ENCODE data around the gene PEAK1.
"Not testable (repeated sequence)": the region's sequence is repeated elsewhere in the genome, so short reads cannot be mapped to it uniquely, and the experiment has no call there.

The PEAK1 gene

GRCh38 chr15:77276096-77276495, 143.8 kb downstream of the PEAK1 start:
- no peaks in the 10 kb centered on the region for H3K79me1 ChIP-seq (ENCODE audit: low read depth, low read length)
- no peak overlapping the region for H3K4ac ChIP-seq (ENCODE audit: low read length)
- H3K14ac ChIP-seq (ENCODE audit: low read length) = no peak overlapping the region
- H3K4me3 ChIP-seq (ENCODE audit: low read length in 2 of 2) = no peak overlapping the region
- H4K91ac ChIP-seq (ENCODE audit: low read depth, low read length, poor library complexity) = no peak overlapping the region
- no peak overlapping the region for H3K18ac ChIP-seq (ENCODE audit: low read length)
- no peak overlapping the region for H3K27ac ChIP-seq (replicated peaks; ENCODE audit: low read length)
- no peak overlapping the region for H3K9ac ChIP-seq (ENCODE audit: low read depth, low read length, poor library complexity)
- WGBS, 2 donors (ENCODE audit: extremely low coverage in 2 of 2, insufficient read length in 2 of 2, insufficient replicate concordance in 1 of 2) = no CpG with 5 or more reads among the region's 3 CpGs
- no peak overlapping the region for H4K8ac ChIP-seq (ENCODE audit: low read depth, low read length)
- no peak overlapping the region for H2BK5ac ChIP-seq (ENCODE audit: low read length)
- H3K4me1 ChIP-seq (ENCODE audit: control insufficient read depth in 2 of 2, insufficient read depth in 1 of 2, low read depth in 1 of 2, low read length in 2 of 2) = no peaks in the 10 kb centered on the region
- peaks cover 0 to 7% of the 10 kb centered on the region in 2 donors for H3K36me3 ChIP-seq (replicated peaks in 1 of 2; ENCODE audit: control insufficient read depth in 2 of 2, insufficient read depth in 2 of 2, low read length in 2 of 2)
- no peaks in the 10 kb centered on the region for H3K27me3 ChIP-seq (ENCODE audit: control insufficient read depth in 3 of 3, insufficient read depth in 3 of 3, low read depth in 1 of 3, low read length in 3 of 3)
- H3K4me2 ChIP-seq (ENCODE audit: insufficient read depth, low read length, poor library complexity, severe bottlenecking) = no peak overlapping the region
- H3K9me3 ChIP-seq (replicated peaks in 1 of 2; ENCODE audit: control insufficient read depth in 2 of 2, insufficient read depth in 1 of 2, low read depth in 1 of 2, low read length in 2 of 2) = peaks cover 0 to 13% of the 10 kb centered on the region in 2 donors
- no peak overlapping the region for H2BK15ac ChIP-seq (ENCODE audit: low read length)
- H3K23ac ChIP-seq (ENCODE audit: low read depth, low read length, poor library complexity) = no peak overlapping the region
- no peak overlapping the region for H2BK12ac ChIP-seq (ENCODE audit: low read length)
- no peak overlapping the region for H2BK120ac ChIP-seq (ENCODE audit: low read depth, low read length)
- no peak overlapping the region for H2AK5ac ChIP-seq (ENCODE audit: low read depth, low read length)
- DNase-seq (ENCODE audit: low spot score) = no peak
- H2AFZ ChIP-seq (ENCODE audit: low read length) = no peak overlapping the region

GRCh38 chr15:77273136-77273535, 146.8 kb downstream of the PEAK1 start:
- not testable (repeated sequence) for H3K23ac ChIP-seq (ENCODE audit: low read depth, low read length, poor library complexity); H2BK120ac ChIP-seq (ENCODE audit: low read depth, low read length); DNase-seq (ENCODE audit: low spot score); H3K27me3 ChIP-seq (ENCODE audit: control insufficient read depth in 3 of 3, insufficient read depth in 3 of 3, low read depth in 1 of 3, low read length in 3 of 3); H3K79me1 ChIP-seq (ENCODE audit: low read depth, low read length); H2BK15ac ChIP-seq (ENCODE audit: low read length); H3K18ac ChIP-seq (ENCODE audit: low read length); H3K4me1 ChIP-seq (ENCODE audit: control insufficient read depth in 2 of 2, insufficient read depth in 1 of 2, low read depth in 1 of 2, low read length in 2 of 2); H3K4ac ChIP-seq (ENCODE audit: low read length); H4K91ac ChIP-seq (ENCODE audit: low read depth, low read length, poor library complexity); H2AFZ ChIP-seq (ENCODE audit: low read length); H3K4me2 ChIP-seq (ENCODE audit: insufficient read depth, low read length, poor library complexity, severe bottlenecking); H3K36me3 ChIP-seq (replicated peaks in 1 of 2; ENCODE audit: control insufficient read depth in 2 of 2, insufficient read depth in 2 of 2, low read length in 2 of 2); H3K27ac ChIP-seq (replicated peaks; ENCODE audit: low read length); H3K4me3 ChIP-seq (ENCODE audit: low read length in 2 of 2); H3K14ac ChIP-seq (ENCODE audit: low read length); H3K9ac ChIP-seq (ENCODE audit: low read depth, low read length, poor library complexity); H2BK12ac ChIP-seq (ENCODE audit: low read length); H2AK5ac ChIP-seq (ENCODE audit: low read depth, low read length); H4K8ac ChIP-seq (ENCODE audit: low read depth, low read length); H2BK5ac ChIP-seq (ENCODE audit: low read length)
- H3K9me3 ChIP-seq (replicated peaks in 1 of 2; ENCODE audit: control insufficient read depth in 2 of 2, insufficient read depth in 1 of 2, low read depth in 1 of 2, low read length in 2 of 2) = peaks cover 0 to 13% of the 10 kb centered on the region in 2 donors

GRCh38 chr15:77266708-77267386, 153.1 kb downstream of the PEAK1 start:
- no peak for DNase-seq (ENCODE audit: low spot score)
- Histone ChIP-seq H3K4me2 (ENCODE audit: insufficient read depth, low read length, poor library complexity, severe bottlenecking) (no peak overlapping the region), H3K9me3 (replicated peaks in 1 of 2; ENCODE audit: control insufficient read depth in 2 of 2, insufficient read depth in 1 of 2, low read depth in 1 of 2, low read length in 2 of 2) (peaks cover 0 to 3% of the 10 kb centered on the region in 2 donors), H3K23ac (ENCODE audit: low read depth, low read length, poor library complexity) (no peak overlapping the region), H3K4me3 (ENCODE audit: low read length in 2 of 2) (no peak overlapping the region), H2BK120ac (ENCODE audit: low read depth, low read length) (no peak overlapping the region), H4K91ac (ENCODE audit: low read depth, low read length, poor library complexity) (no peak overlapping the region), H4K8ac (ENCODE audit: low read depth, low read length) (no peak overlapping the region), H3K18ac (ENCODE audit: low read length) (no peak overlapping the region), H3K4me1 (ENCODE audit: control insufficient read depth in 2 of 2, insufficient read depth in 1 of 2, low read depth in 1 of 2, low read length in 2 of 2) (peaks cover 0 to 2% of the 10 kb centered on the region in 2 donors), H2AFZ (ENCODE audit: low read length) (no peak overlapping the region), H3K36me3 (replicated peaks in 1 of 2; ENCODE audit: control insufficient read depth in 2 of 2, insufficient read depth in 2 of 2, low read length in 2 of 2) (peaks cover 0 to 5% of the 10 kb centered on the region in 2 donors), H2AK5ac (ENCODE audit: low read depth, low read length) (no peak overlapping the region), H3K27me3 (ENCODE audit: control insufficient read depth in 3 of 3, insufficient read depth in 3 of 3, low read depth in 1 of 3, low read length in 3 of 3) (no peaks in the 10 kb centered on the region), H3K9ac (ENCODE audit: low read depth, low read length, poor library complexity) (no peak overlapping the region), H3K4ac (ENCODE audit: low read length) (no peak overlapping the region), H3K27ac (replicated peaks; ENCODE audit: low read length) (no peak overlapping the region), H2BK15ac (ENCODE audit: low read length) (no peak overlapping the region), H2BK12ac (ENCODE audit: low read length) (no peak overlapping the region), H2BK5ac (ENCODE audit: low read length) (no peak overlapping the region), H3K79me1 (ENCODE audit: low read depth, low read length) (no peaks in the 10 kb centered on the region), H3K14ac (ENCODE audit: low read length) (no peak overlapping the region)
- WGBS, 2 donors (ENCODE audit: extremely low coverage in 2 of 2, insufficient read length in 2 of 2, insufficient replicate concordance in 1 of 2) = no CpG with 5 or more reads among the region's 5 CpGs

GRCh38 chr15:77255385-77255784, 164.5 kb downstream of the PEAK1 start:
- Histone ChIP-seq H2AK5ac (ENCODE audit: low read depth, low read length) (no peak overlapping the region), H3K27me3 (ENCODE audit: control insufficient read depth in 3 of 3, insufficient read depth in 3 of 3, low read depth in 1 of 3, low read length in 3 of 3) (no peaks in the 10 kb centered on the region), H2BK5ac (ENCODE audit: low read length) (no peak overlapping the region), H2BK120ac (ENCODE audit: low read depth, low read length) (no peak overlapping the region), H3K9ac (ENCODE audit: low read depth, low read length, poor library complexity) (no peak overlapping the region), H2BK15ac (ENCODE audit: low read length) (no peak overlapping the region), H4K8ac (ENCODE audit: low read depth, low read length) (no peak overlapping the region), H3K18ac (ENCODE audit: low read length) (no peak overlapping the region), H3K4me3 (ENCODE audit: low read length in 2 of 2) (no peak overlapping the region), H3K4ac (ENCODE audit: low read length) (no peak overlapping the region), H2BK12ac (ENCODE audit: low read length) (no peak overlapping the region), H3K14ac (ENCODE audit: low read length) (no peak overlapping the region), H3K4me2 (ENCODE audit: insufficient read depth, low read length, poor library complexity, severe bottlenecking) (no peak overlapping the region), H2AFZ (ENCODE audit: low read length) (no peak overlapping the region), H3K9me3 (replicated peaks in 1 of 2; ENCODE audit: control insufficient read depth in 2 of 2, insufficient read depth in 1 of 2, low read depth in 1 of 2, low read length in 2 of 2) (peaks cover 0 to 3% of the 10 kb centered on the region in 2 donors), H3K27ac (replicated peaks; ENCODE audit: low read length) (no peak overlapping the region), H3K79me1 (ENCODE audit: low read depth, low read length) (no peaks in the 10 kb centered on the region), H3K4me1 (ENCODE audit: control insufficient read depth in 2 of 2, insufficient read depth in 1 of 2, low read depth in 1 of 2, low read length in 2 of 2) (peaks cover 3% of the 10 kb centered on the region in 2 donors), H3K23ac (ENCODE audit: low read depth, low read length, poor library complexity) (no peak overlapping the region), H3K36me3 (replicated peaks in 1 of 2; ENCODE audit: control insufficient read depth in 2 of 2, insufficient read depth in 2 of 2, low read length in 2 of 2) (peaks cover 0 to 14% of the 10 kb centered on the region in 2 donors), H4K91ac (ENCODE audit: low read depth, low read length, poor library complexity) (no peak overlapping the region)
- no peak for DNase-seq (ENCODE audit: low spot score)
- WGBS, 2 donors (ENCODE audit: extremely low coverage in 2 of 2, insufficient read length in 2 of 2, insufficient replicate concordance in 1 of 2) = no CpG with 5 or more reads among the region's 2 CpGs
